Measurements from ENCODE around the gene CDCP1.
"Not testable (repeated sequence)": the region's sequence is repeated elsewhere in the genome, so short reads cannot be mapped to it uniquely, and the experiment has no call there.

The CDCP1 gene

GRCh38 chr3:45082142-45082538 lies 64.0 kb downstream of the CDCP1 start:
- no peak for DNase-seq

- no peak for DNase-seq
Observed at GRCh38 chr3:45081506-45082141, 64.6 kb downstream of the CDCP1 start.

GRCh38 chr3:45080824-45081223 lies 65.4 kb downstream of the CDCP1 start:
- no peak for DNase-seq

GRCh38 chr3:45079715-45080114 lies 66.5 kb downstream of the CDCP1 start:
- DNase-seq, result no peak

- no peak for DNase-seq
Observed at GRCh38 chr3:45078910-45079522, 67.2 kb downstream of the CDCP1 start.

- not testable (repeated sequence) for DNase-seq
Observed at GRCh38 chr3:45078256-45078655, 67.9 kb downstream of the CDCP1 start.

- no peak for DNase-seq
Observed at GRCh38 chr3:45075821-45076625, 70.2 kb downstream of the CDCP1 start.

- DNase-seq, result no peak
Observed at GRCh38 chr3:45071075-45071474, 75.1 kb downstream of the CDCP1 start.

- DNase-seq, result no peak
Observed at GRCh38 chr3:45067941-45068340, 78.2 kb downstream of the CDCP1 start.

GRCh38 chr3:45067486-45067885 lies 78.7 kb downstream of the CDCP1 start:
- DNase-seq, result no peak

- no peak for DNase-seq
Observed at GRCh38 chr3:45066109-45066801, 79.9 kb downstream of the CDCP1 start.

- no peak for DNase-seq
Observed at GRCh38 chr3:45065373-45065720, 80.8 kb downstream of the CDCP1 start.

- DNase-seq, result peak; percentile 71
Observed at GRCh38 chr3:45064512-45065372, 81.4 kb downstream of the CDCP1 start.

GRCh38 chr3:45062697-45063070 lies 83.5 kb downstream of the CDCP1 start:
- DNase-seq, result no peak

GRCh38 chr3:45060165-45060892 lies 85.8 kb downstream of the CDCP1 start:
- DNase-seq, result no peak

- no peak for DNase-seq
Observed at GRCh38 chr3:45059132-45059531, 87.0 kb downstream of the CDCP1 start.

GRCh38 chr3:45057557-45057956 lies 88.6 kb downstream of the CDCP1 start:
- peak; percentile 37 for DNase-seq

- DNase-seq, result no peak
Observed at GRCh38 chr3:45056608-45057301, 89.4 kb downstream of the CDCP1 start.

- peak; percentile 21 for DNase-seq
Observed at GRCh38 chr3:45055411-45056143, 90.6 kb downstream of the CDCP1 start.

- DNase-seq, result no peak
Observed at GRCh38 chr3:45055032-45055410, 91.2 kb downstream of the CDCP1 start.

Data from activated CD4-positive, alpha-beta T cell treated with anti-CD3 and anti-CD28 coated beads, Interleukin-2, amount 50 U/mL, for 16 hours (primary cell).